Measurements from ENCODE around the gene MESP2.
A peak's percentile ranks its signal among the peaks of the same experiment; 100 is the strongest.

MESP2 gene

GRCh38 chr15:89749054-89749453 is 27.1 kb upstream of the MESP2 start:
- ChIA-PET POLR2A (ENCODE audit: low non-redundant PET) (no interaction called here), CTCF (interaction anchor here (0.6 to 1.5 kb wide), 5 partner anchors 9 to 126 kb away, joined by 3 to 4 read pairs (median 3); no protein-coding TSS in a partner anchor)
- no peak for DNase-seq (ENCODE audit: low spot score)
- no peak overlapping the region for H3K27ac ChIP-seq
- no peak for TF ChIP-seq CTCF (conservative IDR thresholded peaks at IDR 0.05; ENCODE audit: low read depth)

DNA sequence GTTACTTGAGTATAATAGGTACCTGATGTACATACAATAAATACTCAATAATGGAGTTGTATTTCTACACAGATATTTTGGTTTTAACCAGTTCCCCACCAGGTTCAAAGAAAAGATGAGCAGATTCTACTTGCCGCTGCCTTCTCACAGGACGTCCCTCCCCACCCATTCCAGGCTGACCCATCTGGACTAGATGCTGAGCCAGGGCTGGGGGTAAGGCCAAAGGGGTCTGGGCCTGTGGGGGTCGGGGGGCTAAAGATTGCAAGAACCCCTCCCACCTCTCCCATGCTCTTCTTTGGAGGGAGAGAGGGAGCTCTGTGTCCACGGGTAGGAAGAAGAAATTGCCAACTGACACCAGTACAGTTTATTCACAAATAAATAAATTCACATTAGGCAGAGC is 26.6 kb upstream of the MESP2 start:
- ChIA-PET POLR2A (ENCODE audit: low non-redundant PET) (no interaction called here), CTCF (interaction anchor here (0.6 to 1.5 kb wide), 6 partner anchors 9 to 125 kb away, joined by 3 to 7 read pairs (median 3); no protein-coding TSS in a partner anchor)
- H3K27ac ChIP-seq: no peak overlapping the region
- no peak for DNase-seq (ENCODE audit: low spot score)
- TF ChIP-seq CTCF (conservative IDR thresholded peaks at IDR 0.05; ENCODE audit: low read depth): no peak

DNA sequence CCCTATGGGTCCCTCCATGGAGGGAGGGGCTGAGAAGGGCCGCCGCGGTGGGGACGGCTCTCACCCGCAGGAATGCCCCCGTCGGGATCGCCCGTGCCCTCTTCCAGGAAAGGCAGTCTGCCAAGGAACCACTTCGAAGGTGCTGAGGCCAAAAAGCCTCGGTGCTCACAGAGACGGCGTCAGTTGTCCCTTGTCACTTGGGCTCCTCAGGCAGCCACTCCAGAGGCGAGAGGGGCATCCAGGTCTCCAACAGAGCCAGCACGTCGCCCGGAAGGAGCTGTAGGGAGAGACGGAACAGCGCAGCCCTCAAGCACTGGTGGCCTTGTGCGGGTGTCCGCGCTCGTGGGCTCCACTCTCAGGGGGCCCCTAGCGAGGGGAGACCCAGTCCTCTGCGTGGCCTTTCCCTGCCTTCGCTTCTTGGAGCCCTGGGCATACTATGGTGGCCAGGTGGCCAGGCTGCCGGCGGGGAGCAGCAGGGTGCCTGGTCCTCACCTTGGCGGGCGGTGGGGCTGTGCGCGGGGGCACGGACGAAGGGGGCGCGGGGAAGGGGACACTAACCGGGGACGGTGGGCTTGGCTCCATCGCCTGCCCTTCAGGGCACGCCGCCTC is 26.1 kb upstream of the MESP2 start:
- CTCF ChIA-PET: interaction anchor here (0.6 to 2.2 kb wide), 7 partner anchors 10 to 125 kb away, joined by 3 to 9 read pairs (median 4); partner anchors contain the start of gene MESP2
- peak overlapping the region; percentile 69 for H3K27ac ChIP-seq
- DNase-seq (ENCODE audit: low spot score): no peak
- TF ChIP-seq CTCF (conservative IDR thresholded peaks at IDR 0.05; ENCODE audit: low read depth): no peak
- POLR2A ChIA-PET (ENCODE audit: low non-redundant PET): no interaction called here

GRCh38 chr15:89750560-89751542 is 25.3 kb upstream of the MESP2 start, which contains the start of gene MESP1:
MESP1 (minus strand) TSS chr15:89751249; CDS start chr15:89751231, 18 bp downstream.
- DNase-seq (ENCODE audit: low spot score): peak; percentile 94
- ChIA-PET POLR2A (ENCODE audit: low non-redundant PET) (interaction anchor here (0.9 kb wide), 1 partner anchor 143 kb away, joined by 4 read pairs; the partner anchor contains the start of gene AP3S2), CTCF (interaction anchor here (0.6 to 2.2 kb wide), 12 partner anchors 10 to 565 kb away, joined by 3 to 9 read pairs (median 3); partner anchors contain the start of gene MESP2)
- TF ChIP-seq CTCF (conservative IDR thresholded peaks at IDR 0.05; ENCODE audit: low read depth): peak; percentile 88
- H3K27ac ChIP-seq: peak within 1 kb of the TSS; percentile 69

DNA sequence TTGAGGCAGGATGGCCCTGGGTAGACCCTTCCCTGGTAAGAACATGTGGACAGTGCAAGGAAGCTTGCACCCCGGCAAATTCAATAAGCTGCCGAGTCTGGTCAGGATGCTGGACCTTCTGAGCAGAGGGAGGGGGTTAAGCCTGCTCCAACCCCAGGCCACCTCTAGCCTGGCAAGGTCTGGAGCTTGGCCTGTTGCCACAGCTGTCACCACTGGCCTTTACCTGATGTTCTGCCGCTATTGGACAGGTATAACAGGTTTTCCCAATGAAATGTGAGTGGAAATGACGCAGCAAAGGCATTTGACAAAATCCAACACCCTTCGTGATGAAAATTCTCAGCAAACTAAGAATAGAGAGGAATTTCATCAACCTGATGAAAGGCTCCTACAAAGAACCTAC is 24.4 kb upstream of the MESP2 start:
- ChIA-PET POLR2A (ENCODE audit: low non-redundant PET) (interaction anchor here (0.9 kb wide), 1 partner anchor 142 kb away, joined by 4 read pairs; the partner anchor contains the start of gene AP3S2), CTCF (interaction anchor here (0.9 to 2.2 kb wide), 4 partner anchors 9 to 136 kb away, joined by 3 to 9 read pairs (median 6); no protein-coding TSS in a partner anchor)

More for the DNA sequence above, 24.4 kb upstream of the MESP2 start:
- no peak for TF ChIP-seq CTCF (conservative IDR thresholded peaks at IDR 0.05; ENCODE audit: low read depth)
- H3K27ac ChIP-seq: no peak overlapping the region
- peak; percentile 34 for DNase-seq (ENCODE audit: low spot score)
